ENCODE results near the gene DNER.
"Not testable (repeated sequence)": the region's sequence is repeated elsewhere in the genome, so short reads cannot be mapped to it uniquely, and the experiment has no call there.

Gene DNER

DNA sequence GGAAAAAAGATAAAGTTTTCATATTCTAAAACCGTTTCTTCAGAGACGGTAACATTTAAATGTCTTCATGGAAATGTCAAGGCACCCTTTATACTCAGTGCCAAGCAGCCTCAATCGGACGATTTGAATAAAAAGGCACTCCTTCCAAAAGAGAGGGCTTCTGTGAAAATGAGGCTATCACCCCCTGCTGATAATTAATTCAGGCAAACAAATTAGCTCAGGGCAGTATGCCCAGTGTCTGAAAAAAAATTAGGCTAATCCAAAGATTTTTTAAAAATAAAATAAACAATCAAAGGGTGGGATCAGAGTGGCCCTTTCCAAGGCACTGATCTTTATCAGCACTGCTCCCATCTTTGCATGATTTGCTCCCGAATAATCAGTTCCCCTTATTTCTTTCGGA lies 292.3 kb downstream of the DNER start:
- no peak for DNase-seq

- DNase-seq: no peak
Measured at GRCh38 chr2:229419158-229419557, 295.2 kb downstream of the DNER start.

DNA sequence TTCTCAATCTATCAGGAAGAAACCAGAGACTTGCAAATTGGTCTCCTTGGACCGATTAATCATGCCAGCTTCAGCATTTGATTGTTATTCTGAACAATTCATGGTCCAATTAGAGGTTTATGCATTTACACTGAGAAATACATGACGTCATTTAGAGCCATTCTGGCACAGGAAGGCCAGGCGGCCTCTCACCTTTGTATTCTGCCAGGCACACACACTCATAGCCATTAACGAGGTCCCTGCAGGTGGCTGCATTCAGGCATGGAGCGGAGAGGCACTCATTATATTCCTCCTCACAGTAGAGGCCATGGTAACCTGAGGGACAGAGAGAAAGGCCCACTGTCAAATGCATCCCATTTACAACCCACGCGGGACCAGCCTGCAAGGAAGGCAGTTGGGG lies 296.4 kb downstream of the DNER start:
- DNase-seq: no peak

- DNase-seq: no peak
Measured at GRCh38 chr2:229417176-229417575, 297.2 kb downstream of the DNER start.

- DNase-seq: no peak
Measured at GRCh38 chr2:229416116-229416694, 298.1 kb downstream of the DNER start.

DNA sequence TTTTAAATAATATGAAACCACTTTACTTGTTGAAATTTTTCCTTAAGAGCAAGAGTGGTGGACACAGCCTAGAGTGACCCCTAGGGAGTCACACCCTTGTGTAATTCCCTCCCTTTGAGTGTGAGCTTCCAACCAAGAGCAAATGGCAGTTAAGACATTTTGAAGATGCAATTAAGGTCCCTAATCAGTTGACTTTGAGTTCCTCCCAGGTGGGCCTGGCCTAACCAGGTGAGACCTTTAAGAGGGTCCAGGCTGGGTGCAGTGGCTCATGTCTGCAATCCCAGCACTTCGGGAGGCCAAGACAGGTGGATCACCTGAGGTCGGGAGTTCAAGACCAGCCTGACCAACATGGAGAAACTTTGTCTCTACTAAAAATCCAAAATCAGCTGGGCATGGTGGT lies 299.7 kb downstream of the DNER start:
- no peak for DNase-seq

DNA sequence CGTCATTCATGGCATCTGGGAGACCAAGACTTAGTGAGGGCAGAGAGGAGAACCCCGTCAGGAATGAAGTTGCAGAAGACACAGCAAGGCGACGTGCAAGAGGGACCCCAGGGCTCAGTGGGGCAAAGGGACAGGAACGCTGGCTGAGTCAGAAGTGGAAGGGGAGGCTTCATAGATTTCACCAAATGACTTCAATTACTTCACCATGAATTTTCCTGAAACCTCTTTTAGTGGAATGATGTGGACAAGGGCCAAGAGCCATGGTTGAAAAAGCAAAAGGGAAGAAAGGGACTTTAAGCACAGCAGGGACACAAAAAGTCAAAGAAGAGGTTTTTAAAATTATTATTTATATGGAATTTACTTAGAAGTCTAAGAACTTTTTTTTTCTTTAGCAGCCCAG lies 301.7 kb downstream of the DNER start:
- no peak for DNase-seq

- DNase-seq: no peak
Measured at GRCh38 chr2:229410946-229411345, 303.4 kb downstream of the DNER start.

DNA sequence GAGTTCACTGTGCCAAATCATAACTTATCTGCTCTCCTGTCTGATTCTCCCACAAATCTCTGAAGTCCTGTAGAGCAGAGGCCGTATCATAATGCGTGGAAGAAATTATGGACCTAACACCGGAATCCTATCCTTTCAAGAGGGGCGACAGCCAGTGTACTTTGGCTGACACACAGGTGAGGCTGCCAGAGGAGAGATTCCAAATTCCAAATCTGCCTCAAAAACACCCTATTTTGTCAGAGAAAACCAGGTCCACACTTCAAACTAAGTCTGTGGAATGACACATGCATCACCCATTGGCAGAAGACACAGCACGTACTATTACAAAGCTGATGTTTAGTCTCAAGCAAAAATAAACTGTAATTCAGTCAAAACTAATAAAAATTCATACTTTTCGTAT lies 304.1 kb downstream of the DNER start:
- no peak for DNase-seq

- no peak for DNase-seq
Measured at GRCh38 chr2:229409751-229410181, 304.6 kb downstream of the DNER start.

- no peak for DNase-seq
Measured at GRCh38 chr2:229408962-229409361, 305.4 kb downstream of the DNER start.

DNA sequence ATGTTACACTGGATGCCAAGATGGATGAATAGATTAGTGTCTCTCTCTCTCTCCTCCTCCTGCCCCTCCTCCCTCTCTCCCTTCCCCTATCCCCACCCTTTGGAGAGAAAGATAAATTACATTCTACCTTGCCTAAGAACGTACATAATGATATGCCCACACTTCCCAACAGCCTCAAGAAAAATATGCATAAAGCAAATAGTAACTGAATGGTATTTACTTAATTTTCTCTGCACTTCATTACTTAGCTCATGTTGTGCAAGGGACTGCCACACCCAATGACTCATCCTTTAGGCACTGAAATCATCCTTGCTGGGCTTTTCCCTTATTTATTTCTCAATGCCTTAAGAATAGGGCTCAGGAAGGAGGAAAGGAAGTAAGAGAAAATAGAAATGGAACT lies 306.0 kb downstream of the DNER start:
- DNase-seq: no peak

GRCh38 chr2:229407170-229407569 lies 307.2 kb downstream of the DNER start:
- no peak for DNase-seq

DNA sequence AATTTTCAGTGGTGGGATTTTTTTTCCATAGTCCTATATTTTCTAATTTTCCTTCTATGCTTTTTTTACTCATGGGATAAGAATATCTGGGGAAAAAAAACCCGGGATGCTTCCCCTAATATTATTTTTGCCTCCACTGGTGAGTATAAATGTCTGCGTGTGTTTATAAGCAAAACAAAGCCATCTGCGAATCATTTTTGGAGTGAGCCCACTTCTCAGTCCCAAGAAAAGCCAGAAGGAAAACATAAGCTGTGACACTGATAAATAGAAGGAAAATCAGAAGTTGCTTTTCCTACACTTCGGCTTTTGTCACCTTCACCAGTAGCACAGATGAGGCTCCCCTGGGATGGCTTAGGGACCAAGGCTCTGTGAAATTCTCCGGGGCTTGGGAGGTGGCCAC lies 308.6 kb downstream of the DNER start:
- DNase-seq: no peak

- DNase-seq: no peak
Measured at GRCh38 chr2:229403296-229403695, 311.1 kb downstream of the DNER start.

GRCh38 chr2:229401171-229401865 lies 313.0 kb downstream of the DNER start:
- no peak for DNase-seq

DNA sequence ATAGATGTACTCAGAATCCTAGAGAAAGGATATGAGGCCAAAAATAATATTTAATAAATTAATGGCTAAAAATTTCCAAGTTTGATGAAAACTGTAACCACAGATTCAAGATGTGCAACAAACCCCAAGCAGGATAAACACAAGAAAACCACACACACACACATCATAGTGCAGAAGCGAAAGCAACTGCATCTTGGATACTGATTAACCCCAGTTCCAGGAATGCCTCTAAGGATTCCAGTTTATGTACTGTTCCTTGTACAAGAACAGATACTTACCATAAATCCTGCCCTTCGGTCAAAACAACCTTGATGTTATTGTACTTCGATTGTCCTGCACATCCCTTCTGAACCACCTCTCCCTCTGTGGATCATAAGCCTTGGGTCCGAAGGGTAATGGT lies 320.4 kb downstream of the DNER start:
- DNase-seq: no peak

DNA sequence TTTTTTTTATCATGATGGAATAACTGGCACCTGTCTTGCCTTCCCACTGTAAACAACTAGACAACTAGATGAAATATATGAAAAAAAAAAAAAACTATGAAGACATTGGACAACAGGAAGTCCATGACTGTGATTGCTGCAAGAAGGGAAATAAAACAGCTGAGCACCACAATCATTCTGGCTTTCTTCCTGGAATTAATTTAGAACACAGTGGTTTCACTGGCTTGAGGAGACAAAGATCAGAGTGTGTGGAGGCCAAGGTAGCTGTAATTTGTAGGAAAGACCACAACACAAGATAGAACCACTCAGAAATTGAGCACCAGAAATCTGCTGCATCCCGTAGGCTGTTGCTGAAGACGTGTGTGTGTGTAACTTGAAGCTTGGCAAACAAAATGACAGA lies 322.2 kb downstream of the DNER start:
- no peak for DNase-seq

GRCh38 chr2:229388731-229389130 lies 325.6 kb downstream of the DNER start:
- no peak for DNase-seq

DNA sequence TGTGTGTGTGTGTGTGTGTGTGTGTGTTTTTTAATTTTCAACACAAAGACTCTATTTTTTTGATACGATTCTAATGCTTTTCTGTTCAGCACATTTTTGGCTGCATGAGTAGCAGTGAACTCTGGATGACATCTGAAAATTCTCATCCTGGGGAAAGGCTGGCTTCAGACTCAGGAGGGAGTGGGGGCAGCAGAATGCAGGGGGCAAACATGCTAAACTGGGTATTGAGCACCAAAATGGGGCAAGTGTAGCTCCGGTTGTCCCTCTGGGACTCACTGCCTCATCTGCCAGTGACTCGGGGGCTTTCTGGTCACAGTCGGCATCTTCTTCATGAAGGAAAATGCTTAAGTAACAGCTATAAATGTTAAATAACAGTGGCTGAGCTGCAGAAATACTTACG lies 326.5 kb downstream of the DNER start:
- no peak for DNase-seq

DNA sequence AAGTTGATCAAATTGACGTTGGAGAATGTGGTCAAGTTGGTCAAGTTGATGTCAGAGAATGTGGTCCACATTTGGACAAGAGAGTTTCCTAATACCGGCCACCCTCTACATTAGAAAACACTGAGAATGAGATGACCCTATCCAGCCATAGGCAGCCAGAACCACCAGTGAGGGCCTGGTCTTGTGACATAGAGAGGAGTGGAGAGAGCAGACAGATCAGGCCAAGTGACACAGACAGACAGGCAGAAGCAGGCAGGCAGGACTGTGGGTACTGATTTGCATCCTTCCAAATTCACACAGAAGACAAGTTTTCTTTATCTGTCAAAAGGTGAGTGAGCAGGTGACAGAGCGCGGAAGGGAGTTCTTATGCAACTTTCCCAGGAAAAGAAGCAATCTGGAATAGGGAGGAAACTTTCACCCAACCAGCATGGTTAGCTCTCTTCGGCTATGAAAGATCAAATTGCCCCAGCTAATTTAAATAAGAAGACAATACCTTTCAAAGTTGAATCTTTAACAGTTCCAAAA lies 334.2 kb downstream of the DNER start:
- no peak for DNase-seq

DNA sequence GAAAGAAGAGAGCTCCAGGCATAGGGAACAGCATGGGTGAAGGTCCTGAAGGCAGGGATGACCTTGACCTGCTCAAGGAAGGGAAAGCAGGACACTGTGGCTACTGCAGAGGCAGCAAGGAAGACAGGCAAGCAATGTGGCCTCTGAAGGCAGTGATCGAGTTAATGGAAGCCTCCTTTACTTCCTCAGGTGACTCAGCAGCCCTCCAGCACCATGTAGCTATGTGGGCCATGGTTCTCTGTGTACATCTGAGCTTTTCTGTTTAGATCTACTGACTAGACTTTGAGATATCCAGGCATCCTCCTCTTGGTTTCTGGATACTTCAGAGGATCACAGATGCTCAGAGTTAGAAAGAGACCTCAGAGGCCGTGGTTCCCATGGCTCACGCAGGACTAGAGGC lies 336.0 kb downstream of the DNER start:
- no peak for DNase-seq

GRCh38 chr2:229376866-229377265 lies 337.5 kb downstream of the DNER start:
- no peak for DNase-seq

DNA sequence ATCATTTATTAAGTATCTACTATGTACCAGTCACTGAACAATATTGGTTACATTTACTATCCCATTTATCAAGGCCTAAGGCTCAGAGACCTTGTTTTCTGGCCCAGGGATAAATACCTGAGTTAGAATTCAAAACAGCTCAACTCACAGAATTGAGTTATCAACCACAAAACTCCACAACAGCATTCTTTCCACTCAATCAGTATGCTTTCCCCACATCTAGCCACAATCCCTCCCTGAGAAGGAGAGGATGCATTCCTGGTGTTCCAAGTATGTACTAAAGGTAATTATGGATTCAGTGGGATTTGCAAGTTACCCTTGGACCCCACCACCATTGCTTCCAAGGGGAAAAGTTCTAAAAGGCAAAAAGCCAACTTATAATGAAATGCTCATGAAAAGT lies 339.1 kb downstream of the DNER start:
- no peak for DNase-seq

GRCh38 chr2:229373311-229373710 lies 341.0 kb downstream of the DNER start:
- DNase-seq: not testable (repeated sequence)

All from activated naive CD4-positive, alpha-beta T cell treated with Interleukin-2 at 50 U/mL for 16 hours (primary cell).